Measurements from ENCODE around the gene GPC2. TPM values are rescaled to one million over a fixed set of nuclear protein-coding genes. Genes with fewer than 3 reads are reported as not detected.

The GPC2 gene
- total RNA-seq, 2 donors from 2014 or later = 1.8 to 5.0 TPM

GRCh38 chr7:100122067-100122466 lies 55.1 kb downstream of the GPC2 start:
- TF ChIP-seq, protein P1, sequence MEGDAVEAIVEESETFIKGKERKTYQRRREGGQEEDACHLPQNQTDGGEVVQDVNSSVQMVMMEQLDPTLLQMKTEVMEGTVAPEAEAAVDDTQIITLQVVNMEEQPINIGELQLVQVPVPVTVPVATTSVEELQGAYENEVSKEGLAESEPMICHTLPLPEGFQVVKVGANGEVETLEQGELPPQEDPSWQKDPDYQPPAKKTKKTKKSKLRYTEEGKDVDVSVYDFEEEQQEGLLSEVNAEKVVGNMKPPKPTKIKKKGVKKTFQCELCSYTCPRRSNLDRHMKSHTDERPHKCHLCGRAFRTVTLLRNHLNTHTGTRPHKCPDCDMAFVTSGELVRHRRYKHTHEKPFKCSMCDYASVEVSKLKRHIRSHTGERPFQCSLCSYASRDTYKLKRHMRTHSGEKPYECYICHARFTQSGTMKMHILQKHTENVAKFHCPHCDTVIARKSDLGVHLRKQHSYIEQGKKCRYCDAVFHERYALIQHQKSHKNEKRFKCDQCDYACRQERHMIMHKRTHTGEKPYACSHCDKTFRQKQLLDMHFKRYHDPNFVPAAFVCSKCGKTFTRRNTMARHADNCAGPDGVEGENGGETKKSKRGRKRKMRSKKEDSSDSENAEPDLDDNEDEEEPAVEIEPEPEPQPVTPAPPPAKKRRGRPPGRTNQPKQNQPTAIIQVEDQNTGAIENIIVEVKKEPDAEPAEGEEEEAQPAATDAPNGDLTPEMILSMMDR (IDR thresholded peaks at IDR 0.05) = no peak
- H3K4me3 ChIP-seq = no peak overlapping the region
- H3K4me1 ChIP-seq (ENCODE audit: control insufficient read depth in 1 of 2, low read depth in 2 of 2) = peaks cover 15 to 34% of the 10 kb centered on the region in 2 donors
- H3K36me3 ChIP-seq = no peaks in the 10 kb centered on the region
- H3K27ac ChIP-seq = no peak overlapping the region
- ATAC-seq (ENCODE audit: insufficient number of reproducible peaks, low FRiP score, low read depth) (no peak), DNase-seq (ENCODE audit: low spot score) (no peak)
- H3K9me3 ChIP-seq = no peaks in the 10 kb centered on the region
- no peaks in the 10 kb centered on the region for H3K27me3 ChIP-seq (replicated peaks; ENCODE audit: insufficient read depth)

DNA sequence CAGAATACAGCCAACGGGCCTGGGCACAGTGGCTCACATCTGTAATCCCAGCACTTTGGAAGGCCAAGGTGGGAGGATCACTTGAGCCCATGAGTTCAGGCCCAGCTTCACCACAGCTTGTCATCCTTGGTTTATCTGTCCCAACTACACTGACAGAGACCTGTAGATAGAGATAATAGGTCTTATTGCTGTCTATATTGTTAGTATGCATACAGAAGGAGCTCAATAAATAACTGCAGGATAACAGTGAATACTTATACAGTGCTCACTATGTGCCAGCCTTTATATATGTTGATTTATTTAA lies 56.5 kb downstream of the GPC2 start:
- TF ChIP-seq, protein P1 (IDR thresholded peaks at IDR 0.05) = no peak
- Histone ChIP-seq H3K36me3 (no peaks in the 10 kb centered on the region), H3K27me3 (replicated peaks; ENCODE audit: insufficient read depth) (no peaks in the 10 kb centered on the region), H3K27ac (peak overlapping the region; percentile 85 to 87), H3K4me3 (peak overlapping the region; percentile 84), H3K9me3 (no peaks in the 10 kb centered on the region), H3K4me1 (ENCODE audit: control insufficient read depth in 1 of 2, low read depth in 2 of 2) (peaks cover 11 to 24% of the 10 kb centered on the region in 2 donors)
- DNase-seq (ENCODE audit: low spot score) (no peak), ATAC-seq (ENCODE audit: insufficient number of reproducible peaks, low FRiP score, low read depth) (no peak)

DNA sequence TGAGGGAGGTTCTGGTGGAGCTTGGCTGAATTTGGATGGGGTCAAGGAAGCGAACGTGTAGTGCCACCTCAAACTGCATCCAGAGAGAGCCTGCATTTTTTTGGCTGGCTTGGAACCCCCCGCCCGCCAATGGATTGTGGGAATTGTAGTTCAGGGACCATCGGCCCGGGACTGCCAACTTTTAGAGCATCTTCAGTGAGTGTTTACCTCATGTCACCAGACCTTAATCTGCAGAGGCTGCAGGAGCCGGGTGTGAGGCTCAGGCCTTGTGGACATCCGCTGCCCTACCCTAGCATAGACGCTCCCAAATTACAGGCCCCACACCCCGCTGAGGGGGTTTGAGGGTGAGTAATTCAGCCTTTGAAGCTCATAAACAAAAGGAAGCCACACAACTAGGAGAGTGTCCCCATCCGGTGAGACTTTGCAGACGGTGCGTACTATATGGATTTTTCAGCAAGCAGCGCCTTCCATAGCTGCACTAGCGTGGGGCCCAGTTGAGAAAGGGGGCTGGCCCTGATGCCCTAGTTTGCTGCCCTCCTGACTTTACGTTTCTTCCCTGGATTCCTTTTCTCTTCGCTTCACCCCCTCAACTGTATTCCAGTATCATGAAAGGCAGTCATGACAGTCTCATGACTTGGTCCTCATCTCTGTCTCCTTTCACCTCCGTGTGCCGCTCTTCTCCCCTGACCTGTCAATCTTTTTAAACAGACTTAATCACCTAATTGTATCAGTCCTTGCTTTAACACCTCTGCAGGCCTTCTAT lies 57.0 kb downstream of the GPC2 start:
- no peaks in the 10 kb centered on the region for H3K27me3 ChIP-seq (replicated peaks; ENCODE audit: insufficient read depth)
- no peaks in the 10 kb centered on the region for H3K9me3 ChIP-seq
- H3K36me3 ChIP-seq = no peaks in the 10 kb centered on the region
- peak overlapping the region; percentile 85 to 87 for H3K27ac ChIP-seq
- peaks cover 11 to 19% of the 10 kb centered on the region in 2 donors for H3K4me1 ChIP-seq (ENCODE audit: control insufficient read depth in 1 of 2, low read depth in 2 of 2)
- DNase-seq (ENCODE audit: low spot score) (no peak), ATAC-seq (ENCODE audit: insufficient number of reproducible peaks, low FRiP score, low read depth) (peak; percentile 46)
- H3K4me3 ChIP-seq = peak overlapping the region; percentile 84
- TF ChIP-seq, protein P1 (IDR thresholded peaks at IDR 0.05) = no peak

Other genes starting within 250 kb of the GPC2 start
- 1 to 10 TPM in 1 of 2 donors, not detected in 1; 2.6 TPM for gene GJC3, start 247.8 kb downstream of the GPC2 start, total RNA-seq
- gene AZGP1, start 201.3 kb downstream of the GPC2 start, total RNA-seq = 1 to 10 TPM in 1 of 2 donors, not detected in 1; 2.3 TPM
- 10 to 100 TPM; 25.6 to 42.5 TPM for gene ZKSCAN1, start 161.8 kb downstream of the GPC2 start, total RNA-seq
- gene ZSCAN21, start 127.6 kb downstream of the GPC2 start, total RNA-seq = 10 to 100 TPM in 1 of 2 donors, 1 to 10 TPM in 1; 9.3 to 16.6 TPM
- 10 to 100 TPM; 15.2 to 29.6 TPM for gene ZNF3, start 95.7 kb downstream of the GPC2 start, total RNA-seq
- 10 to 100 TPM; 40.4 to 76.2 TPM for gene COPS6, start 88.4 kb downstream of the GPC2 start, total RNA-seq
- gene MCM7, start 76.0 kb downstream of the GPC2 start, total RNA-seq = 10 to 100 TPM; 17.6 to 23.6 TPM
- 10 to 100 TPM; 22.3 to 23.8 TPM for gene AP4M1, start 75.7 kb downstream of the GPC2 start, total RNA-seq
- gene TAF6, start 58.0 kb downstream of the GPC2 start, total RNA-seq = 10 to 100 TPM; 48.0 to 72.8 TPM
- 10 to 100 TPM; 12.6 to 13.7 TPM for gene CNPY4, start 57.7 kb downstream of the GPC2 start, total RNA-seq
- gene MBLAC1, start 50.4 kb downstream of the GPC2 start, total RNA-seq = 1 to 10 TPM in 1 of 2 donors, not detected in 1; 1.1 TPM
- gene LAMTOR4, start 28.5 kb downstream of the GPC2 start, total RNA-seq = 100 to 1,000 TPM; 125 to 205 TPM
- 10 to 100 TPM; 14.0 to 18.0 TPM for gene TRAPPC14, start 18.7 kb downstream of the GPC2 start, total RNA-seq
- gene GAL3ST4, start 8.8 kb downstream of the GPC2 start, total RNA-seq = 10 to 100 TPM in 1 of 2 donors, 1 to 10 TPM in 1; 8.3 to 18.7 TPM
- gene STAG3, start 537 bp upstream of the GPC2 start, total RNA-seq = under 1 TPM; 0.56 to 0.95 TPM
- under 1 TPM in 1 of 2 donors, not detected in 1; 0.78 TPM for gene PVRIG, start 42.6 kb upstream of the GPC2 start, total RNA-seq
- not detected for gene SPDYE3, start 130.3 kb upstream of the GPC2 start, total RNA-seq
- gene PILRB, start 180.7 kb upstream of the GPC2 start, total RNA-seq = 100 to 1,000 TPM in 1 of 2 donors, 10 to 100 TPM in 1; 88.4 to 100 TPM
- gene PILRA, start 196.1 kb upstream of the GPC2 start, total RNA-seq = 1 to 10 TPM; 5.0 to 8.5 TPM